GM20000 (cell line): Measurements from ENCODE around the gene OR11L1.
A peak's percentile ranks its signal among the peaks of the same experiment; 100 is the strongest.

Experiments used
- DNase-seq: peaks from one replicate; pipeline ENCODE4 v3.0.0; 2012; ENCODE audit warnings: low spot score
- CTCF ChIP-seq: IDR thresholded peaks from 2 replicates; pipeline ENCODE4 v1.5.1; 2012; ENCODE audit warnings: mild to moderate bottlenecking, control low read depth; ENCODE audit errors: extremely low read depth, missing control alignments

OR11L1 gene

GRCh38 chr1:247857069-247857984, 15.6 kb upstream of the OR11L1 start, which contains the start of gene TRIM58:
Gene TRIM58, plus strand, starts transcription at chr1:247857187. Its CDS starts 60 bp downstream, at chr1:247857247.
- peak; percentile 20 for TF ChIP-seq CTCF
- peak; percentile 42 for DNase-seq

- no peak for TF ChIP-seq CTCF
- no peak for DNase-seq
These were observed 14.2 kb upstream of the OR11L1 start for GRCh38 chr1:247855911-247856310.

GRCh38 chr1:247854899-247855545, 13.3 kb upstream of the OR11L1 start:
- no peak for DNase-seq
- TF ChIP-seq CTCF: no peak

- TF ChIP-seq CTCF: no peak
- DNase-seq: no peak
These were observed 7.9 kb upstream of the OR11L1 start for GRCh38 chr1:247849616-247850015.

GRCh38 chr1:247848346-247848745, 6.7 kb upstream of the OR11L1 start:
- no peak for TF ChIP-seq CTCF
- DNase-seq: no peak

GRCh38 chr1:247845693-247846017, 4.0 kb upstream of the OR11L1 start:
- DNase-seq: no peak
- TF ChIP-seq CTCF: no peak

GRCh38 chr1:247845011-247845692, 3.5 kb upstream of the OR11L1 start:
- TF ChIP-seq CTCF: no peak
- DNase-seq: no peak
